Measurements from ENCODE around the gene FMNL2. TPM values are rescaled to one million over a fixed set of nuclear protein-coding genes. Genes with fewer than 3 reads are reported as not detected.

The FMNL2 gene
- total RNA-seq, 5 donors from 2014 or later (not counting 1 experiment from before 2014, with no cell fraction given), result 0.63 to 0.96 (median 0.75) TPM

Other genes with a start within 250 kb of the FMNL2 start
- gene CACNB4, start 236.1 kb upstream of the FMNL2 start, total RNA-seq, result 1 to 10 TPM in 1 of 5 donors, under 1 TPM in 4; 0.16 to 1.2 (median 0.47) TPM
- 10 to 100 TPM; 12.0 to 20.8 (median 19.3) TPM for gene STAM2, start 159.4 kb upstream of the FMNL2 start, total RNA-seq